GM12801 (cell line): ENCODE results near the gene ADAMTS15.

Experiments
- CTCF ChIP-seq: IDR thresholded peaks from one replicate; pipeline ENCODE4 v1.5.1; 2011; ENCODE audit warnings: control low read depth; ENCODE audit not compliant: insufficient read length; ENCODE audit errors: extremely low read depth

ADAMTS15 gene

GRCh38 chr11:130480711-130481140 lies 32.3 kb downstream of the ADAMTS15 start:
- no peak for TF ChIP-seq CTCF

GRCh38 chr11:130483124-130483523 lies 34.7 kb downstream of the ADAMTS15 start:
- TF ChIP-seq CTCF = no peak

GRCh38 chr11:130485983-130486382 lies 37.5 kb downstream of the ADAMTS15 start:
- TF ChIP-seq CTCF = no peak

GRCh38 chr11:130486391-130486836 lies 38.0 kb downstream of the ADAMTS15 start:
- TF ChIP-seq CTCF = no peak

- TF ChIP-seq CTCF = no peak
Measured at GRCh38 chr11:130486987-130487923, 38.8 kb downstream of the ADAMTS15 start.

GRCh38 chr11:130487924-130488815 lies 39.7 kb downstream of the ADAMTS15 start:
- no peak for TF ChIP-seq CTCF
